HCT116 (cell line): ENCODE data around the gene XYLT2. TPM values are rescaled to one million over a fixed set of nuclear protein-coding genes. Genes with fewer than 3 reads are reported as not detected.

Experiments used
- ATAC-seq: fragments of 200-7000 bp; cut with Tn5 transposase; 2 replicates; pipeline ENCODE4 v1.9.1; 2020; ENCODE audit warnings: mild to moderate bottlenecking, moderate library complexity
- BruUV-seq: library from RNA; stranded (reverse); fragments of 400-500 nt; replicated peaks from 2 replicates; lab custom pipeline; 2021; lab: Mats Ljungman, UMichigan
- CTCF ChIA-PET: fragments of 300-600 bp; sonication (Branson Sonifier 250); formaldehyde crosslinking; loops from one replicate; lab custom pipeline; 2021; ENCODE audit warnings: antibody characterized with exemption; lab: Charles Lee
- POLR2A ChIA-PET: fragments of 300-600, 350-600 bp; sonication (Branson Sonifier 250); formaldehyde crosslinking; loops from one replicate; lab custom pipeline; 2021; ENCODE audit warnings: antibody characterized with exemption; lab: Charles Lee
- RAD21 ChIA-PET, 2 experiments: fragments of 300-600 bp; sonication (Branson Sonifier 250); formaldehyde crosslinking; loops; one replicate each; lab custom pipeline; 2023; ENCODE audit warnings: low total read pairs in 2 of 2; ENCODE audit not compliant: uncharacterized antibody in 2 of 2, unreplicated experiment in 2 of 2, low non-redundant PET in 1 of 2; lab: Charles Lee
- DNase-seq: peaks from one replicate; pipeline ENCODE4 v3.0.0-alpha.2; 2010; ENCODE audit warnings: low read depth, low spot score
- H2AFZ ChIP-seq: fragments of 200-600 bp; shearing (Covaris generic), sonication (generic); 2 replicates; pipeline ENCODE4 v1.6.1; 2017; ENCODE audit warnings: low read depth, mixed run types, mixed read lengths, antibody characterized with exemption, low read length; ENCODE audit not compliant: poor library complexity, severe bottlenecking
- H3K27ac ChIP-seq: 2 replicates; pipeline ENCODE4 v1.5.1; 2012; ENCODE audit warnings: low read depth, low read length
- H3K27me3 ChIP-seq: fragments of 200-600 bp; sonication (generic); 2 replicates; pipeline ENCODE4 v1.6.1; 2016; ENCODE audit warnings: mixed run types, low read length, mixed read lengths; ENCODE audit not compliant: insufficient read depth
- H3K36me3 ChIP-seq, 2 experiments: fragments of 200-500 bp in 1 of 2; fragments of 200-600 bp in 1 of 2; sonication (Bioruptor generic) in 1 of 2; sonication (generic) in 1 of 2; 2 replicates each; pipeline versions ENCODE4 v1.5.1 to v1.6.1; 2014 to 2016; ENCODE audit warnings: low read length in 2 of 2, inconsistent platforms in 1 of 2, mixed read lengths in 1 of 2, mixed run types in 1 of 2; ENCODE audit not compliant: insufficient read depth in 2 of 2, control insufficient read depth in 1 of 2
- H3K4me1 ChIP-seq, 2 experiments: fragments of 200-600 bp in 1 of 2; sonication (generic) in 1 of 2; 2 replicates each; pipeline versions ENCODE4 v1.5.1 to v1.6.1; 2012 to 2017; ENCODE audit warnings: low read length in 2 of 2, inconsistent platforms in 1 of 2, mild to moderate bottlenecking in 1 of 2, mixed read lengths in 1 of 2, mixed run types in 1 of 2, moderate library complexity in 1 of 2; ENCODE audit not compliant: insufficient read depth in 2 of 2, control insufficient read depth in 1 of 2
- H3K4me2 ChIP-seq: fragments of 200-600 bp; sonication (generic); 2 replicates; pipeline ENCODE4 v1.6.1; 2017; ENCODE audit warnings: mixed run types, low read length, mixed read lengths
- H3K4me3 ChIP-seq, 2 experiments: fragments of 200-600 bp in 1 of 2; sonication (generic) in 1 of 2; replicated peaks in 1 of 2; 2 replicates each; pipeline ENCODE4 v1.5.1; 2011 to 2016; ENCODE audit warnings: low read length in 2 of 2, control low read depth in 1 of 2, low read depth in 1 of 2, mild to moderate bottlenecking in 1 of 2, mixed read lengths in 1 of 2, mixed run types in 1 of 2
- H3K79me2 ChIP-seq: fragments of 200-600 bp; sonication (generic); 2 replicates; pipeline ENCODE4 v1.6.1; 2017; ENCODE audit warnings: mild to moderate bottlenecking, mixed run types, low read length, moderate library complexity, mixed read lengths; ENCODE audit not compliant: insufficient read depth
- H3K9ac ChIP-seq: fragments of 200-600 bp; sonication (generic); 2 replicates; pipeline ENCODE4 v1.6.1; 2016; ENCODE audit warnings: low read length, mixed read lengths
- H3K9me2 ChIP-seq: fragments of 200-600 bp; sonication (generic), shearing (Covaris generic); 2 replicates; pipeline ENCODE4 v1.6.1; 2017; ENCODE audit warnings: mixed run types, mild to moderate bottlenecking, moderate library complexity; ENCODE audit not compliant: insufficient read depth
- H3K9me3 ChIP-seq, 2 experiments: fragments of 200-500 bp in 1 of 2; fragments of 200-600 bp in 1 of 2; sonication (Bioruptor generic) in 1 of 2; sonication (generic) in 1 of 2; 2 replicates each; pipeline ENCODE4 v1.6.1; 2014 to 2017; ENCODE audit warnings: low read length in 2 of 2, mixed read lengths in 2 of 2, inconsistent platforms in 1 of 2, low read depth in 1 of 2, mild to moderate bottlenecking in 1 of 2, mixed run types in 1 of 2, moderate library complexity in 1 of 2; ENCODE audit not compliant: control insufficient read depth in 1 of 2, insufficient read depth in 1 of 2
- H4K20me1 ChIP-seq: fragments of 200-600 bp; sonication (generic), shearing (Covaris generic); 2 replicates; pipeline ENCODE4 v1.6.1; 2017; ENCODE audit warnings: mixed run types, mild to moderate bottlenecking, moderate library complexity; ENCODE audit not compliant: insufficient read depth
- CBX3 ChIP-seq: IDR thresholded peaks from 2 replicates; pipeline ENCODE4 v1.6.1; 2012; ENCODE audit warnings: low read depth
- CEBPB ChIP-seq: IDR thresholded peaks from 2 replicates; pipeline ENCODE4 v1.6.1; 2012; ENCODE audit warnings: low read depth
- ELF1 ChIP-seq: IDR thresholded peaks from 2 replicates; pipeline ENCODE4 v1.6.1; 2012; ENCODE audit warnings: low read depth, borderline replicate concordance
- POLR2A ChIP-seq: IDR thresholded peaks from 2 replicates; pipeline ENCODE4 v1.7.0; 2011; ENCODE audit warnings: borderline replicate concordance; ENCODE audit not compliant: insufficient read depth, insufficient read length; ENCODE audit errors: extremely low read depth
- POLR2AphosphoS5 ChIP-seq: IDR thresholded peaks from 2 replicates; pipeline ENCODE4 v1.6.1; 2011; ENCODE audit warnings: mild to moderate bottlenecking, low read depth, low read length, moderate library complexity
- SIN3A ChIP-seq: IDR thresholded peaks from 2 replicates; pipeline ENCODE4 v1.6.1; 2012; ENCODE audit warnings: low read depth
- TCF7L2 ChIP-seq: IDR thresholded peaks from 2 replicates; pipeline ENCODE4 v1.7.0; 2011; ENCODE audit warnings: borderline replicate concordance, inconsistent platforms; ENCODE audit not compliant: insufficient read depth, insufficient read length; ENCODE audit errors: extremely low read depth
- ZFX ChIP-seq: fragments of 450-650 bp; IDR thresholded peaks from 2 replicates; pipeline ENCODE4 v1.6.1; 2017
- intact Hi-C: fragments of 100-400 bp; cut with micrococcal nuclease; formaldehyde crosslinking; loops from 2 replicates; pipeline ENCODE4 v1.10.0; 2022
- total RNA-seq: library from RNA; stranded (reverse); gene quantifications from one replicate; pipeline ENCODE4 v1.2.1, GENCODE V29; 2021; ENCODE audit not compliant: unreplicated experiment
- TF ChIP-seq, protein P1 (sequence below): IDR thresholded peaks from 2 replicates; pipeline ENCODE4 v1.6.1; 2011; ENCODE audit warnings: mild to moderate bottlenecking, low read length, moderate library complexity; ENCODE audit not compliant: insufficient replicate concordance; ENCODE audit errors: extremely low read depth
- TF ChIP-seq, protein P2 (sequence below), 3 experiments: fragments of 200-600 bp in 1 of 3; sonication (generic) in 1 of 3; IDR thresholded peaks in 2 of 3; conservative IDR thresholded peaks in 1 of 3; 2 replicates each; pipeline ENCODE4 v1.5.1; 2012 to 2017; ENCODE audit warnings: low read depth in 2 of 3, low read length in 2 of 3, antibody characterized with exemption in 1 of 3, borderline replicate concordance in 1 of 3, control low read depth in 1 of 3, mild to moderate bottlenecking in 1 of 3, mixed read lengths in 1 of 3, mixed run types in 1 of 3, moderate library complexity in 1 of 3; ENCODE audit not compliant: insufficient read depth in 1 of 3
- TF ChIP-seq, protein P3 (sequence below): IDR thresholded peaks from 2 replicates; pipeline ENCODE4 v1.6.1; 2012

The XYLT2 gene
- total RNA-seq, 1 experiment from 2014 or later, result 37.5 TPM

DNA sequence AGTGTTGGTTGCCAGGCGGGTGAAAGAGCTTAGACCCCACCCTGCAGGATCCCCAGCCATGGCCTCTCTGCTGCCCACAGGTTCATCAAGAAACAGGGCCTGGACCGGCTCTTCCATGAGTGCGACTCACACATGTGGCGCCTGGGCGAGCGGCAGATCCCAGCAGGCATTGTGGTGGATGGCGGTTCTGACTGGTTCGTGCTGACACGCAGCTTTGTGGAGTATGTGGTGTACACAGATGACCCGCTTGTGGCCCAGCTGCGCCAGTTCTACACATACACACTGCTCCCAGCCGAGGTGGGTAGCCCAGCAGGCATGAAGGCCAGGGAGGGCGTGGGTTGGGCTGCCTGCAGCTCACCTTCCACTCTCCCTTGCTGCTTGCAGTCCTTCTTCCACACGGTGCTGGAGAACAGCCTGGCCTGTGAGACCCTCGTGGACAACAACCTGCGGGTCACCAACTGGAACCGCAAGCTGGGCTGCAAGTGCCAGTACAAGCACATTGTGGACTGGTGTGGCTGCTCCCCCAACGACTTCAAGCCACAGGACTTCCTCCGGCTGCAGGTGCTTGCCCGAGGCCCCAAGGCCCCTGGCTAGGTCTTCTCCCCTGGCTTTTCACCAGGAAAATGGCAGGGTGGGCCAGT is 9.9 kb downstream of the XYLT2 start:
- H3K9me3 ChIP-seq, result no peaks in the 10 kb centered on the region
- intact Hi-C loops, result no loop called here
- no peak overlapping the region for H3K4me3 ChIP-seq
- H3K36me3 ChIP-seq, result peaks cover 46 to 59% of the 10 kb centered on the region in 2 experiments; a peak in 3 of 4 replicates
- no peaks in the 10 kb centered on the region for H3K27me3 ChIP-seq
- ChIA-PET POLR2A (no interaction called here), CTCF (no interaction called here), RAD21 (no interaction called here)
- no peak overlapping the region for H3K9ac ChIP-seq
- no peak overlapping the region for H2AFZ ChIP-seq
- H3K9me2 ChIP-seq, result no peaks in the 10 kb centered on the region
- no peak for DNase-seq
- no peak for ATAC-seq
- BruUV-seq, result no TSS peak
- TF ChIP-seq POLR2AphosphoS5 (no peak), TCF7L2 (no peak), POLR2A (no peak), ELF1 (no peak), ZFX (no peak), SIN3A (no peak), CBX3 (no peak), CEBPB (no peak)
- TF ChIP-seq, protein P1, sequence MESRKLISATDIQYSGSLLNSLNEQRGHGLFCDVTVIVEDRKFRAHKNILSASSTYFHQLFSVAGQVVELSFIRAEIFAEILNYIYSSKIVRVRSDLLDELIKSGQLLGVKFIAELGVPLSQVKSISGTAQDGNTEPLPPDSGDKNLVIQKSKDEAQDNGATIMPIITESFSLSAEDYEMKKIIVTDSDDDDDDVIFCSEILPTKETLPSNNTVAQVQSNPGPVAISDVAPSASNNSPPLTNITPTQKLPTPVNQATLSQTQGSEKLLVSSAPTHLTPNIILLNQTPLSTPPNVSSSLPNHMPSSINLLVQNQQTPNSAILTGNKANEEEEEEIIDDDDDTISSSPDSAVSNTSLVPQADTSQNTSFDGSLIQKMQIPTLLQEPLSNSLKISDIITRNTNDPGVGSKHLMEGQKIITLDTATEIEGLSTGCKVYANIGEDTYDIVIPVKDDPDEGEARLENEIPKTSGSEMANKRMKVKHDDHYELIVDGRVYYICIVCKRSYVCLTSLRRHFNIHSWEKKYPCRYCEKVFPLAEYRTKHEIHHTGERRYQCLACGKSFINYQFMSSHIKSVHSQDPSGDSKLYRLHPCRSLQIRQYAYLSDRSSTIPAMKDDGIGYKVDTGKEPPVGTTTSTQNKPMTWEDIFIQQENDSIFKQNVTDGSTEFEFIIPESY, result no peak
- TF ChIP-seq, protein P2, sequence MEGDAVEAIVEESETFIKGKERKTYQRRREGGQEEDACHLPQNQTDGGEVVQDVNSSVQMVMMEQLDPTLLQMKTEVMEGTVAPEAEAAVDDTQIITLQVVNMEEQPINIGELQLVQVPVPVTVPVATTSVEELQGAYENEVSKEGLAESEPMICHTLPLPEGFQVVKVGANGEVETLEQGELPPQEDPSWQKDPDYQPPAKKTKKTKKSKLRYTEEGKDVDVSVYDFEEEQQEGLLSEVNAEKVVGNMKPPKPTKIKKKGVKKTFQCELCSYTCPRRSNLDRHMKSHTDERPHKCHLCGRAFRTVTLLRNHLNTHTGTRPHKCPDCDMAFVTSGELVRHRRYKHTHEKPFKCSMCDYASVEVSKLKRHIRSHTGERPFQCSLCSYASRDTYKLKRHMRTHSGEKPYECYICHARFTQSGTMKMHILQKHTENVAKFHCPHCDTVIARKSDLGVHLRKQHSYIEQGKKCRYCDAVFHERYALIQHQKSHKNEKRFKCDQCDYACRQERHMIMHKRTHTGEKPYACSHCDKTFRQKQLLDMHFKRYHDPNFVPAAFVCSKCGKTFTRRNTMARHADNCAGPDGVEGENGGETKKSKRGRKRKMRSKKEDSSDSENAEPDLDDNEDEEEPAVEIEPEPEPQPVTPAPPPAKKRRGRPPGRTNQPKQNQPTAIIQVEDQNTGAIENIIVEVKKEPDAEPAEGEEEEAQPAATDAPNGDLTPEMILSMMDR (IDR thresholded peaks at IDR 0.05 in 2 of 3, conservative IDR thresholded peaks at IDR 0.05 in 1 of 3; ENCODE audit: borderline replicate concordance in 1 of 3, insufficient read depth in 1 of 3, low read depth in 2 of 3, low read length in 2 of 3), result no peak
- TF ChIP-seq, protein P3, sequence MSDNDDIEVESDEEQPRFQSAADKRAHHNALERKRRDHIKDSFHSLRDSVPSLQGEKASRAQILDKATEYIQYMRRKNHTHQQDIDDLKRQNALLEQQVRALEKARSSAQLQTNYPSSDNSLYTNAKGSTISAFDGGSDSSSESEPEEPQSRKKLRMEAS, result no peak
- H3K4me1 ChIP-seq, result no peaks in the 10 kb centered on the region
- no peak overlapping the region for H3K27ac ChIP-seq
- peaks cover 10% of the 10 kb centered on the region; the same call in 1 of the 2 replicates for H3K79me2 ChIP-seq
- H3K4me2 ChIP-seq, result no peak overlapping the region
- no peaks in the 10 kb centered on the region for H4K20me1 ChIP-seq
